Fibroblast of lung (primary cell): ENCODE data around the gene RCSD1. TPM values are rescaled to one million over a fixed set of nuclear protein-coding genes. Genes with fewer than 3 reads are reported as not detected.

Experiments
- DNase-seq, 2 donors: peaks; one replicate each; pipeline versions ENCODE4 v3.0.0 to v3.0.0-alpha.2; 2010; ENCODE audit warnings: low read depth in 2 of 2
- H2AFZ ChIP-seq: 2 replicates; pipeline ENCODE4 v1.5.1; 2012; ENCODE audit warnings: low read length, control low read depth, inconsistent platforms
- H3K27ac ChIP-seq: 2 replicates; pipeline ENCODE4 v1.5.1; 2011; ENCODE audit warnings: low read length, control low read depth; ENCODE audit not compliant: insufficient read depth
- H3K27me3 ChIP-seq: 2 replicates; pipeline ENCODE4 v1.5.1; 2011; ENCODE audit warnings: mild to moderate bottlenecking, low read length; ENCODE audit not compliant: control insufficient read depth, insufficient read depth
- H3K36me3 ChIP-seq: 2 replicates; pipeline ENCODE4 v1.5.1; 2011; ENCODE audit warnings: low read length; ENCODE audit not compliant: control insufficient read depth, insufficient read depth
- H3K4me1 ChIP-seq: 2 replicates; pipeline ENCODE4 v1.5.1; 2011; ENCODE audit warnings: low read length; ENCODE audit not compliant: control insufficient read depth, insufficient read depth; ENCODE audit errors: extremely low read depth
- H3K4me2 ChIP-seq: 2 replicates; pipeline ENCODE4 v1.5.1; 2011; ENCODE audit warnings: low read length, control low read depth; ENCODE audit not compliant: insufficient read depth; ENCODE audit errors: extremely low read depth
- H3K4me3 ChIP-seq, 4 experiments: fragments of 200-600 bp in 1 of 4; sonication (generic) in 1 of 4; replicated peaks in 1 of 4; 2 replicates each; pipeline ENCODE4 v1.5.1; 2011 to 2016; ENCODE audit warnings: low read length in 4 of 4, low read depth in 3 of 4, mild to moderate bottlenecking in 3 of 4, control low read depth in 2 of 4, inconsistent platforms in 1 of 4, mixed read lengths in 1 of 4; ENCODE audit not compliant: insufficient read depth in 1 of 4; ENCODE audit errors: control extremely low read depth in 1 of 4
- H3K79me2 ChIP-seq: 2 replicates; pipeline ENCODE4 v1.5.1; 2012; ENCODE audit warnings: mild to moderate bottlenecking, low read length, inconsistent platforms; ENCODE audit not compliant: control insufficient read depth, insufficient read depth
- H3K9ac ChIP-seq: 2 replicates; pipeline ENCODE4 v1.5.1; 2011; ENCODE audit warnings: mild to moderate bottlenecking, low read length, control low read depth; ENCODE audit not compliant: insufficient read depth
- H3K9me3 ChIP-seq: 2 replicates; pipeline ENCODE4 v1.5.1; 2012; ENCODE audit warnings: low read depth, low read length; ENCODE audit not compliant: control insufficient read depth, insufficient read depth
- H4K20me1 ChIP-seq: 2 replicates; pipeline ENCODE4 v1.5.1; 2011; ENCODE audit warnings: low read length; ENCODE audit not compliant: control insufficient read depth, insufficient read depth; ENCODE audit errors: extremely low read depth
- EZH2 ChIP-seq: IDR thresholded peaks from 2 replicates; pipeline ENCODE4 v1.5.1; 2012; ENCODE audit warnings: low read length, control low read depth, mild to moderate bottlenecking; ENCODE audit errors: missing control alignments
- polyA plus RNA-seq, 2 donors: library from polyadenylated mRNA; depleted of rRNA in 1 of 2; stranded (reverse) in 1 of 2; unstranded in 1 of 2; fragments of >200 nt; gene quantifications; 2 replicates each; pipeline ENCODE4 v1.2.1, GENCODE V29; 2011 to 2012; ENCODE audit warnings: missing spikeins in 1 of 2
- total RNA-seq: library from RNA; depleted of rRNA; stranded (reverse); fragments of >200 nt; gene quantifications from 2 replicates; pipeline ENCODE4 v1.2.1, GENCODE V29; 2014
- TF ChIP-seq, protein P1 (sequence below), 2 donors: IDR thresholded peaks in 1 of 2; conservative IDR thresholded peaks in 1 of 2; 1 replicate in 1 of 2; 2 replicates in 1 of 2; pipeline ENCODE4 v1.5.1; 2011 to 2012; ENCODE audit warnings: low read length in 2 of 2, control low read depth in 1 of 2, inconsistent platforms in 1 of 2, low read depth in 1 of 2, mild to moderate bottlenecking in 1 of 2

Gene RCSD1
- total and polyA plus RNA-seq, 2 donors (not counting 1 experiment from before 2014, with no cell fraction given): under 0.01 to 4.1 TPM

- Histone ChIP-seq H3K79me2 (no peaks in the 10 kb centered on the region), H3K4me3 (no peak overlapping the region), H3K36me3 (no peaks in the 10 kb centered on the region), H3K27ac (no peak overlapping the region), H3K9ac (no peak overlapping the region), H2AFZ (no peak overlapping the region), H3K9me3 (no peaks in the 10 kb centered on the region), H3K27me3 (peaks cover 18% of the 10 kb centered on the region), H4K20me1 (no peaks in the 10 kb centered on the region), H3K4me2 (no peak overlapping the region), H3K4me1 (peaks cover 5% of the 10 kb centered on the region)
- no peak for DNase-seq
- no peak for TF ChIP-seq EZH2
- TF ChIP-seq, protein P1, sequence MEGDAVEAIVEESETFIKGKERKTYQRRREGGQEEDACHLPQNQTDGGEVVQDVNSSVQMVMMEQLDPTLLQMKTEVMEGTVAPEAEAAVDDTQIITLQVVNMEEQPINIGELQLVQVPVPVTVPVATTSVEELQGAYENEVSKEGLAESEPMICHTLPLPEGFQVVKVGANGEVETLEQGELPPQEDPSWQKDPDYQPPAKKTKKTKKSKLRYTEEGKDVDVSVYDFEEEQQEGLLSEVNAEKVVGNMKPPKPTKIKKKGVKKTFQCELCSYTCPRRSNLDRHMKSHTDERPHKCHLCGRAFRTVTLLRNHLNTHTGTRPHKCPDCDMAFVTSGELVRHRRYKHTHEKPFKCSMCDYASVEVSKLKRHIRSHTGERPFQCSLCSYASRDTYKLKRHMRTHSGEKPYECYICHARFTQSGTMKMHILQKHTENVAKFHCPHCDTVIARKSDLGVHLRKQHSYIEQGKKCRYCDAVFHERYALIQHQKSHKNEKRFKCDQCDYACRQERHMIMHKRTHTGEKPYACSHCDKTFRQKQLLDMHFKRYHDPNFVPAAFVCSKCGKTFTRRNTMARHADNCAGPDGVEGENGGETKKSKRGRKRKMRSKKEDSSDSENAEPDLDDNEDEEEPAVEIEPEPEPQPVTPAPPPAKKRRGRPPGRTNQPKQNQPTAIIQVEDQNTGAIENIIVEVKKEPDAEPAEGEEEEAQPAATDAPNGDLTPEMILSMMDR (conservative IDR thresholded peaks at IDR 0.05 in 1 of 2, IDR thresholded peaks at IDR 0.05 in 1 of 2; ENCODE audit: low read depth in 1 of 2, low read length in 2 of 2): no peak
These were observed 3.4 kb downstream of the RCSD1 start for GRCh38 chr1:167633258-167633944.

DNA sequence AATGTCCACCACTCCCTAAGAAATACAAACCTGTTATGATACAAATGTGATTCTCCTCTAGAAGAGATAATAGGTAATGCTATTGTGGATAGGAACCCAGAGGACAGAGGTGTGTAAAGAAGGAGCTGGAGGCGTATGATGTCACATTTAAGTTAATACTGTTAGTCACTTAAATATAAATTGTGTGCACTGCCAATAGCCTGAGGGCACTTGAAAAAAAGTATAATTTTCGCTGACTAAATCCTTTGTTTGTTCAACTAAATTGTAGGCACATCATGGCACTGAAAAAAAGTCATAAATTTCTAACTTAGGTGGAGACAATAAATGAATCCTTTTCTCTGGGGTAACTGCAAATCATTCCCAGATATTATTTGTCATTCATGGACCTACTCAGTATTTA lies 4.4 kb downstream of the RCSD1 start:
- peaks cover 5% of the 10 kb centered on the region for H3K4me1 ChIP-seq
- H3K79me2 ChIP-seq: no peaks in the 10 kb centered on the region
- H3K36me3 ChIP-seq: no peaks in the 10 kb centered on the region
- peaks cover 16% of the 10 kb centered on the region for H3K27me3 ChIP-seq
- no peak overlapping the region for H3K4me2 ChIP-seq
- no peaks in the 10 kb centered on the region for H4K20me1 ChIP-seq
- TF ChIP-seq, protein P1 (conservative IDR thresholded peaks at IDR 0.05 in 1 of 2, IDR thresholded peaks at IDR 0.05 in 1 of 2; ENCODE audit: low read depth in 1 of 2, low read length in 2 of 2): no peak
- no peak for TF ChIP-seq EZH2
- no peak for DNase-seq
- no peak overlapping the region for H3K27ac ChIP-seq
- no peaks in the 10 kb centered on the region for H3K9me3 ChIP-seq
- no peak overlapping the region for H3K9ac ChIP-seq
- no peak overlapping the region for H3K4me3 ChIP-seq
- no peak overlapping the region for H2AFZ ChIP-seq

DNA sequence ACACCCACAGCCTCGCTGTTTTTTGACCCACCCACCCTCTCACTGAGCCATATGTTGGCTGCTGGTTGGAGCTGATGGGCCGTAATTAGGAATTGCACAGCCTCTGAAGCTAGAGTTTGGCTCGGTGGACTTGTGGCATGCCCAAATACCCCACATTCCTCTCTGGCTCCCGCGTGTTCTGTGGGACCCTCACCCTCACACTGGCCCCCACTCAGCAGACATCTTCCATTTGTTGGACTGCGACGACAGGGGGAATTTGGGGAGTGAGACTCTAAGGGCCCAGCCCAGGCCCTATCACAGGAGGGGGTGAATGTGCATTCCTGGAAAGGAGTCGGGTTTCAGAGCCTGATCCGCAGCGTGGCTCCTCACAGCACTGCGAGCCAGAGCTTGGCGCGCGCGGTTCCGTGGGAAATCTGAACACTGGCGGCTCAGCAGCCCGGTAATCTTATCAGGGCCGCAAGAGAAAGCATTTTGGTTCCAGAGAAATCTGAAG lies 5.2 kb downstream of the RCSD1 start:
- Histone ChIP-seq H3K27ac (no peak overlapping the region), H3K4me2 (no peak overlapping the region), H3K4me3 (no peak overlapping the region), H3K79me2 (no peaks in the 10 kb centered on the region), H3K36me3 (no peaks in the 10 kb centered on the region), H3K4me1 (peaks cover 3% of the 10 kb centered on the region), H3K9me3 (no peaks in the 10 kb centered on the region), H2AFZ (no peak overlapping the region), H3K27me3 (peaks cover 11% of the 10 kb centered on the region), H4K20me1 (no peaks in the 10 kb centered on the region), H3K9ac (no peak overlapping the region)
- TF ChIP-seq, protein P1 (conservative IDR thresholded peaks at IDR 0.05 in 1 of 2, IDR thresholded peaks at IDR 0.05 in 1 of 2; ENCODE audit: low read depth in 1 of 2, low read length in 2 of 2): no peak
- peak; percentile 40 for TF ChIP-seq EZH2
- peak in 1 of 2 donors; percentile 26 for DNase-seq
